Adrenal gland (tissue), 5 donors: ENCODE data around the gene DAP3.

Experiments used
- CTCF ChIP-seq, 6 experiments: fragments of 450-650 bp in 4 of 6; fragments of 200-600 bp in 2 of 6; sonication (generic) in 1 of 6; IDR thresholded peaks; 1 replicate in 5 of 6; 2 replicates in 1 of 6; pipeline versions ENCODE4 v1.5.1 to v1.8.0; 2016 to 2021; ENCODE audit warnings: antibody characterized with exemption in 6 of 6, mild to moderate bottlenecking in 2 of 6, moderate library complexity in 1 of 6
- POLR2A ChIP-seq, 2 donors: fragments of 450-650 bp; IDR thresholded peaks; one replicate each; pipeline ENCODE4 v1.6.1; 2017; ENCODE audit warnings: antibody characterized with exemption in 2 of 2, mild to moderate bottlenecking in 2 of 2, moderate library complexity in 1 of 2
- donor health status: DM: no; HTN: no; CAD: no.

GRCh38 chr1:155769257-155769656 lies 80.4 kb downstream of the DAP3 start:
- no peak for TF ChIP-seq POLR2A (IDR thresholded peaks at IDR 0.05)
- no peak for TF ChIP-seq CTCF (IDR thresholded peaks at IDR 0.05)
